Right ventricle myocardium superior (tissue), 1 donor: ENCODE data around the gene AHNAK. TPM values are rescaled to one million over a fixed set of nuclear protein-coding genes. Genes with fewer than 3 reads are reported as not detected.
"Not testable (repeated sequence)": the region's sequence is repeated elsewhere in the genome, so short reads cannot be mapped to it uniquely, and the experiment has no call there.

Source experiments
- ATAC-seq: fragments of 200-7000 bp; cut with Tn5 transposase; one replicate; pipeline ENCODE4 v1.9.1; 2020; ENCODE audit warnings: mild to moderate bottlenecking; ENCODE audit not compliant: poor library complexity
- DNase-seq: peaks from one replicate; pipeline ENCODE4 v3.0.0-alpha.2; 2020
- intact Hi-C: fragments of 100-400 bp; cut with DNase I; formaldehyde crosslinking; loops from one replicate; pipeline ENCODE4 v1.11.2; 2022
- microRNA-seq: library from miRNA; unstranded; fragments of <30 nt; microRNA quantifications from one replicate; pipeline ENCODE4 v1.2.0, GENCODE V29; 2020
- total RNA-seq: library from RNA; stranded (reverse); fragmentation: NEBNext Ultra II Directional; extraction: Animal tissue kit (Norgen Biotek cat#: 25700); gene quantifications from one replicate; pipeline ENCODE4 v1.2.1, GENCODE V29; 2021
- donor health status: DM: no; HTN: yes; CAD: no; lungs with severe emphysema.

AHNAK gene
- total RNA-seq, 1 donor from 2014 or later = 318 TPM

- intact Hi-C loops = loop anchor here (10.0 kb wide), 2 partner anchors 302 to 472 kb away; no protein-coding TSS in a partner anchor
- no peak for ATAC-seq
These were observed 154.1 kb downstream of the AHNAK start for GRCh38 chr11:62392506-62392905.

DNA sequence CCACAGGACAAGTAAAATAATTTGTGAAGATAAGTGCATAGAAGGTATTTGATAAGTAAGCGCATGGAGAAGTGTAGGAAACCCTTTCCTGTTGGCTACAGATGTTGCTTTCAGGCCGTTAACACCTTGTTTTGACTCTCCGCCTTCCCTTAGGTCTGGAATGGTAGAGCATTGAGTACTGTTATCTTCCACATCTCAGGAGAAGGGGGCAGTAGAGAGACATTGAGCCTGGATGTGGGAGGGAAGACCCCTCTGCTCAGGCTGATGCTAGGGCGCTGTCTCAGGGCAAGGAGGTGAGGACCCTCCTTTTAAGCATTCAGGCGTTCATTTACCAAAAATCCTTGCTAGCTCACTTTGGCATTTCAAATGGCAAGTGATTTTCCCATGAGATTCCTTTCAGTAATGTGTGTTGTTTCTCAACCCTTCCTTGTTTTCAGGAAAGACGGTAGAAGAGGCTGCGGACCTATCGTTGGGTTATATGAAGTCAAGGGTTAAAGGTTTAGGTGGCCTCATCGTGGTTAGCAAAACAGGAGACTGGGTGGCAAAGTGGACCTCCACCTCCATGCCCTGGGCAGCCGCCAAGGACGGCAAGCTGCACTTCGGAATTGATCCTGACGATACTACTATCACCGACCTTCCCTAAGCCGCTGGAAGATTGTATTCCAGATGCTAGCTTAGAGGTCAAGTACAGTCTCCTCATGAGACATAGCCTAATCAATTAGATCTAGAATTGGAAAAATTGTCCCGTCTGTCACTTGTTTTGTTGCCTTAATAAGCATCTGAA is 154.8 kb downstream of the AHNAK start:
- ATAC-seq = no peak
- DNase-seq = no peak

More at GRCh38 chr11:62392506-62392905, 154.1 kb downstream of the AHNAK start:
- DNase-seq = no peak

DNA sequence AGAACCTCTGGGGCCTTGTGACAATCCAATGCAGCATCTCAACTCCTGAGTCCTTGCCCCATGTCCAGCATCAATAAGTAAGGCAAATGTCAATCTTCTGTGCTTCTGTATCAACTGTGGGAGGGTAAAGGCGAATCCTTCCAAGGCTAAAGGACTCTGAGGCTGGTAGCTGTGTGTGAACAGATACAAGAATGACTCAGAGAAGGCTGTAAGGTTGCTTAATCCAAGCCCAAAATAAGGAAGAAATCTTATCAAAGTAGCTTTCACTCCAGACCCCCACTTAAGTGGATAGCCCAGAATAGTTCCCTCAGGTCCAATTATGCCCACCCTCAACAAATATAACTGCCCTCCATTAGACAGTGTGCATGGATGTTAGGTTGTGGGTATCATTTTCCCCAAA is 155.9 kb downstream of the AHNAK start:
- no peak for DNase-seq
- intact Hi-C loops = loop anchor here (10.0 kb wide), 2 partner anchors 304 to 474 kb away; no protein-coding TSS in a partner anchor
- ATAC-seq = no peak

More for the DNA sequence above, 154.8 kb downstream of the AHNAK start:
- intact Hi-C loops = loop anchor here (10.0 kb wide), 2 partner anchors 303 to 473 kb away; no protein-coding TSS in a partner anchor

- no peak for DNase-seq
- intact Hi-C loops = loop anchor here (10.0 kb wide), 2 partner anchors 305 to 475 kb away; no protein-coding TSS in a partner anchor
- ATAC-seq = no peak
These were observed 156.4 kb downstream of the AHNAK start for GRCh38 chr11:62390237-62390636.

DNA sequence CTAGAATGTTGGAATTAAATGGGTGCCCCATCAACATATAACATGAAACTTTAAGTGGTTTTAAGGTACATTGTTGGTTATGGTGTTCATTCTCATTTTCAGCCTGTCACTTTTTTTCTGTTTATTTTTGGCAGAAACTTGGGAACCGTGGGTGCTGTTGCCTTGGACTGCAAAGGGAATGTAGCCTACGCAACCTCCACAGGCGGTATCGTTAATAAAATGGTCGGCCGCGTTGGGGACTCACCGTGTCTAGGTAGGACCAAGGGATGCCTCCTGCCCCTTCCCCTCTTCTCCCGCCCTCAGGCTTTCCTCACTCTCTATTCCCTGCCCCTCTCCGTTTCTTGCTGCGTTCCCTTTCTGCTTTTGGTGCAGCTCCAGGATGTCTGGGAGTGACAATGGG is 157.6 kb downstream of the AHNAK start:
- intact Hi-C loops = no loop called here
- ATAC-seq = no peak

DNA sequence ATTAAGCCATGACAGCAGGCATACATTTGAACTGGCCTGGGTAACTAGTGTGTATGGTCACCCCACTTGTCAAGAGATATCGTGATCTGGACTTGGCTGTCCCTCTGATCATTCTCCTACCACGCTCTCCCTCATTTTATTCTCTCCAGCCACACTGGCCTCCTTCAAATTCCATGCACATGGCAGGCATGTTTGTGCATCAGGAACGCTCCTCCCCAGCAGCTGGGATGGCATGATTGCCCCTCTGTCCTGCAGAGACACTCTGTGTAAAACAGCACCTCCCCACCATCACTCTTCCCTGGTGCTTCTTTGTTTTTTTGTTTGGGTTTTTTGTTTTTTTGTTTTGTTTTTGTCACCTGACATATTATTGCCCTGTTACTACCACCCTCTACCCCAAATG is 159.2 kb downstream of the AHNAK start:
- no peak for DNase-seq
- ATAC-seq = no peak
- intact Hi-C loops = no loop called here

More for the DNA sequence above, 157.6 kb downstream of the AHNAK start:
- no peak for DNase-seq

GRCh38 chr11:62386083-62386482 is 160.5 kb downstream of the AHNAK start:
- intact Hi-C loops, DNase-seq, ATAC-seq: not testable (repeated sequence)

DNA sequence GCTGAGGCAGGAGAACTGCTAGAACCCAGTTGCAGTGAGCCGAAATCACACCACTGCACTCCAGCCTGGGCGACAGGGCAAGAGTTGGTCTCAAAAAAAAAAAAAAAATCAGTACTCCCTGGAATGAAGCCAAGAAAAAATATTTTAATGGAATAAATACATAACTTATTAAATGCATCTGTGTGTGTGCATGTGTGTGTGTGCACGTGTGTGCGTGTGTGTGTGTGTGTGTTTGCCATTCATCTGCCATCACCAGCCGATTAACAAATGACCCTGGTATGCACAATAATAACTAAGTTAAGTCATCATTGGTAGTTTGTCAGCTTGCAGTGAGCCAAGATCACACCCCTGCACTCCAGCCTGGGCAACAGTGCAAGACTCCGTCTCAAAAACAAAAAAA is 162.8 kb downstream of the AHNAK start:
- intact Hi-C loops = no loop called here
- ATAC-seq (no peak), DNase-seq (no peak)

Small RNA genes within 50 kb of the gene (microRNA-seq; reads per million reads assigned to microRNA genes)
- gene MIR6747 = not detected

Other genes starting within 250 kb of the AHNAK start
- gene SCGB1D4, start 247.7 kb downstream of the AHNAK start, total RNA-seq = not detected
- 4.1 TPM for gene ASRGL1, start 209.4 kb downstream of the AHNAK start, total RNA-seq
- gene SCGB1A1, start 127.8 kb downstream of the AHNAK start, total RNA-seq = not detected
- 794 TPM for gene EEF1G, start 27.1 kb upstream of the AHNAK start, total RNA-seq
- gene TUT1, start 44.7 kb upstream of the AHNAK start, total RNA-seq = 14.7 TPM
- gene MTA2, start 55.1 kb upstream of the AHNAK start, total RNA-seq = 28.2 TPM
- gene EML3, start 66.0 kb upstream of the AHNAK start, total RNA-seq = 13.1 TPM
- gene ROM1, start 66.5 kb upstream of the AHNAK start, total RNA-seq = 1.5 TPM
- 11.6 TPM for gene B3GAT3, start 75.2 kb upstream of the AHNAK start, total RNA-seq
- gene GANAB, start 99.8 kb upstream of the AHNAK start, total RNA-seq = 91.4 TPM
- gene INTS5, start 106.5 kb upstream of the AHNAK start, total RNA-seq = 9.6 TPM
- gene C11orf98, start 118.4 kb upstream of the AHNAK start, total RNA-seq = 30.4 TPM
- 3.7 TPM for gene CSKMT, start 118.5 kb upstream of the AHNAK start, total RNA-seq
- 7.8 TPM for gene UQCC3, start 124.9 kb upstream of the AHNAK start, total RNA-seq
- 3.2 TPM for gene LBHD1, start 125.5 kb upstream of the AHNAK start, total RNA-seq
- 82.2 TPM for gene UBXN1, start 132.3 kb upstream of the AHNAK start, total RNA-seq
- gene LRRN4CL, start 142.7 kb upstream of the AHNAK start, total RNA-seq = 3.8 TPM
- 21.7 TPM for gene BSCL2, start 160.6 kb upstream of the AHNAK start, total RNA-seq
- not detected for gene GNG3, start 160.9 kb upstream of the AHNAK start, total RNA-seq
- 30.4 TPM for gene HNRNPUL2, start 180.7 kb upstream of the AHNAK start, total RNA-seq
- gene TTC9C, start 181.7 kb upstream of the AHNAK start, total RNA-seq = 14.0 TPM
- 9.7 TPM for gene ZBTB3, start 207.4 kb upstream of the AHNAK start, total RNA-seq
- 36.8 TPM for gene POLR2G, start 214.8 kb upstream of the AHNAK start, total RNA-seq
- gene TAF6L, start 224.6 kb upstream of the AHNAK start, total RNA-seq = 9.2 TPM
- gene TMEM179B, start 240.6 kb upstream of the AHNAK start, total RNA-seq = 17.1 TPM
- gene TMEM223, start 245.2 kb upstream of the AHNAK start, total RNA-seq = 17.4 TPM